ENCODE data around the gene HNRNPH2.

- no peak for TF ChIP-seq POLR2A (IDR thresholded peaks at IDR 0.05; ENCODE audit: borderline replicate concordance, extremely low read depth, insufficient read depth, insufficient read length)
- TF ChIP-seq, protein P1, sequence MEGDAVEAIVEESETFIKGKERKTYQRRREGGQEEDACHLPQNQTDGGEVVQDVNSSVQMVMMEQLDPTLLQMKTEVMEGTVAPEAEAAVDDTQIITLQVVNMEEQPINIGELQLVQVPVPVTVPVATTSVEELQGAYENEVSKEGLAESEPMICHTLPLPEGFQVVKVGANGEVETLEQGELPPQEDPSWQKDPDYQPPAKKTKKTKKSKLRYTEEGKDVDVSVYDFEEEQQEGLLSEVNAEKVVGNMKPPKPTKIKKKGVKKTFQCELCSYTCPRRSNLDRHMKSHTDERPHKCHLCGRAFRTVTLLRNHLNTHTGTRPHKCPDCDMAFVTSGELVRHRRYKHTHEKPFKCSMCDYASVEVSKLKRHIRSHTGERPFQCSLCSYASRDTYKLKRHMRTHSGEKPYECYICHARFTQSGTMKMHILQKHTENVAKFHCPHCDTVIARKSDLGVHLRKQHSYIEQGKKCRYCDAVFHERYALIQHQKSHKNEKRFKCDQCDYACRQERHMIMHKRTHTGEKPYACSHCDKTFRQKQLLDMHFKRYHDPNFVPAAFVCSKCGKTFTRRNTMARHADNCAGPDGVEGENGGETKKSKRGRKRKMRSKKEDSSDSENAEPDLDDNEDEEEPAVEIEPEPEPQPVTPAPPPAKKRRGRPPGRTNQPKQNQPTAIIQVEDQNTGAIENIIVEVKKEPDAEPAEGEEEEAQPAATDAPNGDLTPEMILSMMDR (IDR thresholded peaks at IDR 0.05 in 2 of 3, conservative IDR thresholded peaks at IDR 0.05 in 1 of 3; ENCODE audit: borderline replicate concordance in 1 of 3, insufficient read depth in 1 of 3, low read depth in 2 of 3, low read length in 2 of 3), result no peak
- TF ChIP-seq MAX (IDR thresholded peaks at IDR 0.05), result no peak
Observed at GRCh38 chrX:101399825-101400224, 8.2 kb upstream of the HNRNPH2 start.

Data from HCT116 (cell line).